ENCODE data around the gene KLKB1.
"Not testable (repeated sequence)": the region's sequence is repeated elsewhere in the genome, so short reads cannot be mapped to it uniquely, and the experiment has no call there.

The KLKB1 gene

DNA sequence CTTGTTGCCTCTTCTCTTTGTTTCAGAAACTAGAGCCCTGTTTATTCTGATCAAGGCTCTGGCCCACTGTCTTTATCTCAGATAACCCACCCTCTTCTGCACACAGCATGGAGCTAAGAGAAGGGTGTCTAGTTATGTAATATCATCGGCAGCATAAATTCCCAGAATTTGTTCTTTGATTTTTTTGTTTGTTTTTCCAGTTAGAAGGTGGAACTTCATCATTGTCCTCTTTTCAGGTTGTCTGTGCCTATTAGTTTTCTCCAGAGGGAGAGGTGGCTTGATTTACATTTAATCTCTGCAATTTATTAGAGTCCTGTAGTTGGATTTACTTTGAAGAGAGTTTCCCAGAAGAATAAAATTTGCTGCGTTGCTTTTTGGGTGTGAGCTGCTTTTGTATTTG lies 23.5 kb downstream of the KLKB1 start:
- H3K27ac ChIP-seq, result no peak overlapping the region
- TF ChIP-seq ZFX (IDR thresholded peaks at IDR 0.05; ENCODE audit: borderline replicate concordance) (no peak), CTCF (IDR thresholded peaks at IDR 0.05) (no peak)

DNA sequence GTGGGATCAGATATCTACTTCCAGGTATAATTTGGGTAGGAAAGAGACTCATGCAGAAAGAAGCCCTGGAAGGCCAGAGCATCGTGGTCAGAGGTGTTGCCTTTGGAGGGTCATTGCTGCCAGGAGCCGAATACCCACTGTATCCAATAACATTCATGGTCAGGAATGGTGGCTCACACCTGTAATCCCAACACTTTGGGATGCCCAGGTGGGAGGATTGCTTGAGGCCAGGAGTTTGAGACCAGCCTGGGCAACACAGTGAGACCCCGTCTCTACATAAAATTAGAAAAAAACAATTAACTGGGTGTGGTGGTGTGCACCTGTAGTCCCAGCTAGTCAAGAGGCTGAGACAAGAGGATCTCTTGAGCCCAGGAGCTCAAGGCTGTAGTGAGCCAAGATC lies 27.8 kb downstream of the KLKB1 start:
- TF ChIP-seq CTCF (IDR thresholded peaks at IDR 0.05), result no peak
- no peak for TF ChIP-seq ZFX (IDR thresholded peaks at IDR 0.05; ENCODE audit: borderline replicate concordance)
- H3K27ac ChIP-seq, result no peak overlapping the region

DNA sequence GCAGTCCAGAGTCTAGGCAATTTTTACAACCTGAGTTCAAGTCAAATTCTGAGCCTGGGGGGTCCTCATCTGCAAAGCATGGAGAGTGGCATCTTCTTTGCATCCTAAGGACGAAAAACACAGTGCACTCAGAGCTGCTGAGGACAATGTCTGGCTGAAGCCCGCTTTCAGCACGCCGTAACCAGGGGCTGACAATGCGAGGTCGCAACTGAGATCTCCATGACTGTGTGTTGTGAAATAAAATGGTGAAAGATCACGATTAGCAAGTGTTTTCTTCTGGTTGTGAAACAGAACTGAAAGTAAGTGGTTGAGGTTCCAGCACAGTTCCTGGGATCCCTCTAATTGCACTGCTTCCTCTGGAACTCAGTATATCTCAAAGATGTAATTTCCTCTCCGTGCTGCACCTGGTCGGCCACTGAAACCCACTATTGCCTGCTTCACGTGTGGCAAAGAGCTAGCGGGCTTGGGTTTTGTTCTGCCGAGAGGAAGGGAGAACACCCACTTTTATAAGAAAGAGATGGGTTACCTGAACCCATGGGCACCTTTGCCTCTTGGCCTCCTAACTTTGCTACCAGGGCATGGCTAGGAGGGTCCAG lies 31.0 kb downstream of the KLKB1 start:
- no peak for TF ChIP-seq CTCF (IDR thresholded peaks at IDR 0.05)
- TF ChIP-seq ZFX (IDR thresholded peaks at IDR 0.05; ENCODE audit: borderline replicate concordance), result no peak
- H3K27ac ChIP-seq, result no peak overlapping the region

GRCh38 chr4:186260117-186260503 lies 32.8 kb downstream of the KLKB1 start:
- no peak overlapping the region for H3K27ac ChIP-seq
- TF ChIP-seq CTCF (IDR thresholded peaks at IDR 0.05), result no peak
- no peak for TF ChIP-seq ZFX (IDR thresholded peaks at IDR 0.05; ENCODE audit: borderline replicate concordance)

DNA sequence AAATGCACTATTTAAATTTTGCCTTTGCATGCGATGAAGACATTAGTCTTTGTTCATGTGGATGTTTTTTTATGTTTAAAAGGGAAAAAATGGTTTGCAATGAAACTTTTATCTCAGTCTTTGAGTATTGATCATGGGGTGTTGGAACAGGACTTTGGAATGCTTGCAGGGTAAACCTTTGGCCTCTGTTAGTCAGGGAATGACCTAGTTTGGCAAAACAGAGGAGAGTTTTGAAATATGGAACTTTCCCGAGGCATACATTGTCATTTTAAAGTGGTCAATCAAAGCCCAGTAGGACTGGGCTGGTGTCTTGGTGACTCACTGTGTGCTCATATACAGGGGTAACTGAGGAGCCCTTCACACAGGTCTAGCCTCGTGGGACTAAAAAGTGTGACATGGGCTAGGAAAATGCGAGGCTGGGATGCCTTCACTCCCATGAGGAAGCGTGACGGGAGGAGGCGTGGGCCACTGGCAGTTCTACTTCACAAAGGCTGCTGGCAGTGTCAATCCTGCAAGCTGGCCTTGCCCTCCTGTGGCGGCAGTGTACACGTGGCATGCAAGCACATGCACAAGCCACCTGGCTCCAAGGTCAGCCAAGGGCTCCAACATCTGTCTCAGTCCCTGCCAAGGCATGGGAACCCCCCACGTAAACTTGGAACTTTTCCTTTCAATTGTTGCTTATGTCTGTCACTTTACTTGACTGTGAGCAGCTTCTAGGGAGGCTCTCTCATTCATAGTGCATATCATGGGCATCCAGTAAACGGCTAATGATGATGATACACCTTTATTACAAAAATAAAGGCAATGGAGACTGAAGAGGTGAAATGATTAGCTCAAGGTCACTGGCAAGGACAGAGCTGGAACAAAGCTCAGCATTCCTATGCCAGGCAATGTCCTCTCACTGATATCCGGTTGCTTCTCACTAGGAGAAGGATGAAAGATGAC lies 33.5 kb downstream of the KLKB1 start:
- H3K27ac ChIP-seq, result no peak overlapping the region
- TF ChIP-seq ZFX (IDR thresholded peaks at IDR 0.05; ENCODE audit: borderline replicate concordance), result no peak
- TF ChIP-seq CTCF (IDR thresholded peaks at IDR 0.05), result no peak

DNA sequence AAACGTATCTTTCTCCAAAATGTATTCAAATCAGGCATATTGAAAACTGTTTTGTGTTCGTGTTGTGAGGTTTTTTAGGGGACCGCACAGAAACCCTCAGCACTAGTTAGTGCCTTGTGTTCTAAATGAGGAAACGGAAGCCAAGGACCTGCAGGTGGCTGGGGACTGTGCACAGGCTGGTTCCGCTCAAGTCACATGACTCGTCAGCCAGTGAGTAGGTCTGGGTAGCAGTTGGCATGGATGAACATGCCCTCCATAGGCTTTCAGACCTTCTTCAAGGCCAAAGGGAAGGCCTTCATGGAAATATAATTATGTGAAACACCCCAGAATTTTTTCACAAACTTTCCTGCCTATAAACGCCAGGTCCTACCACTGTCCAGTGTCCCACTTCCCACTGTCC lies 37.4 kb downstream of the KLKB1 start:
- no peak overlapping the region for H3K27ac ChIP-seq
- TF ChIP-seq CTCF (IDR thresholded peaks at IDR 0.05), result no peak
- TF ChIP-seq ZFX (IDR thresholded peaks at IDR 0.05; ENCODE audit: borderline replicate concordance), result no peak

- not testable (repeated sequence) for H3K27ac ChIP-seq
Measured at GRCh38 chr4:186265250-186265649, 37.9 kb downstream of the KLKB1 start.
